ENCODE data around the gene SND1. TPM values are rescaled to one million over a fixed set of nuclear protein-coding genes. Genes with fewer than 3 reads are reported as not detected.

Gene SND1
- total RNA-seq, 4 donors from 2014 or later = 70.8 to 141 (median 85.7) TPM

- Histone ChIP-seq H3K4me1 (peaks cover 0 to 49% (median 22%) of the 10 kb centered on the region in 4 donors), H3K27ac (peak overlapping the region in 3 of 4 donors; percentile 27 to 85 (median 65)), H3K27me3 (no peaks in the 10 kb centered on the region), H3K36me3 (peaks cover 0 to 27% (median 0%) of the 10 kb centered on the region in 3 donors), H3K9me3 (no peaks in the 10 kb centered on the region), H3K4me3 (no peak overlapping the region)
- WGBS, 2 donors = 21 to 23% methylated on average over 3 of the region's 3 CpGs
- TF ChIP-seq EP300 (IDR thresholded peaks at IDR 0.05) (no peak), POLR2A (IDR thresholded peaks at IDR 0.05) (no peak)
- TF ChIP-seq, protein P1, sequence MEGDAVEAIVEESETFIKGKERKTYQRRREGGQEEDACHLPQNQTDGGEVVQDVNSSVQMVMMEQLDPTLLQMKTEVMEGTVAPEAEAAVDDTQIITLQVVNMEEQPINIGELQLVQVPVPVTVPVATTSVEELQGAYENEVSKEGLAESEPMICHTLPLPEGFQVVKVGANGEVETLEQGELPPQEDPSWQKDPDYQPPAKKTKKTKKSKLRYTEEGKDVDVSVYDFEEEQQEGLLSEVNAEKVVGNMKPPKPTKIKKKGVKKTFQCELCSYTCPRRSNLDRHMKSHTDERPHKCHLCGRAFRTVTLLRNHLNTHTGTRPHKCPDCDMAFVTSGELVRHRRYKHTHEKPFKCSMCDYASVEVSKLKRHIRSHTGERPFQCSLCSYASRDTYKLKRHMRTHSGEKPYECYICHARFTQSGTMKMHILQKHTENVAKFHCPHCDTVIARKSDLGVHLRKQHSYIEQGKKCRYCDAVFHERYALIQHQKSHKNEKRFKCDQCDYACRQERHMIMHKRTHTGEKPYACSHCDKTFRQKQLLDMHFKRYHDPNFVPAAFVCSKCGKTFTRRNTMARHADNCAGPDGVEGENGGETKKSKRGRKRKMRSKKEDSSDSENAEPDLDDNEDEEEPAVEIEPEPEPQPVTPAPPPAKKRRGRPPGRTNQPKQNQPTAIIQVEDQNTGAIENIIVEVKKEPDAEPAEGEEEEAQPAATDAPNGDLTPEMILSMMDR (IDR thresholded peaks at IDR 0.05) = no peak
- DNase-seq (ENCODE audit: low spot score in 2 of 2) = peak in 1 of 2 donors; percentile 33
These were observed 343.3 kb downstream of the SND1 start for GRCh38 chr7:127995156-127995880.

GRCh38 chr7:127995881-127996215, 343.9 kb downstream of the SND1 start:
- WGBS, 2 donors = 29 to 31% methylated on average over 3 of the region's 3 CpGs

DNA sequence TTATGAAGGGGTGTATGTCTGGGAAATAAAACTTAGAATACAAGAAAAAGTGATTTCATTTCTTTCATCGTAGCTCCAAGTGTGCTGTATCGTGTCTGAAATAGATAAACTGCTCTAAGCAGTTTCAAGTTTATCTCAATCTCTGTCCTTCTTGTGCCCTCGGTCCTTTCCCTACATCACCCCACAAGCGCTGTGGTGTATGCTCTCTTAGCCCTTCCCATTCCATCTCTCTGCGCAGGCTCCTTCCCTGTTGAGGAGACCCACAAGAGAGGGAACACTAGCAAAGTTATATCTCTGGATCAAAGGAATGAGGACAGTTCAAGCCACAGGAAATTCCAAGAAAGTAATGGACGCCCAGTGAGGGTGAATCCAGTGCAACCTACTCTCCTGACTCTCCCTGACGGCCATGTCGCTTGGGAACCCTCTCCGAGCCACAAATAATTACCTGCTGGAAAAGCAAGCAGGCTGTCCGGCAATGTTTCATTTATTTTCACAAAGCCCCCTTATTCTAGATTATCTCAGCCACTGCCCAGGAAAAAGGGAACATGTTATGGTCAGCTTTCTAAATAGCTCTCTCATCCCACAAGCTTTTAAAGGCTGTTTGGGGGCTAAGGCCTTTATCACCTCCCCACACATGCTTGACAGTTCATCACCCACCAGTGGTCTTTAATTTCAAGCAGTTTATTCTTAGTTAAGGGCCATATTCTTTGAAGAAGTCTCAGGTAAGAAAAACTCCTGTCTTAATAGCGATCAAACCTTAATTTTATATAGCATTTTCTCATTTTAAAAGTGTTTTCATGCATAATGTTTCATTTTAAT, 344.5 kb downstream of the SND1 start:
- no peaks in the 10 kb centered on the region for H3K9me3 ChIP-seq
- H3K4me3 ChIP-seq = no peak overlapping the region
- DNase-seq (ENCODE audit: low spot score in 2 of 2) = no peak
- TF ChIP-seq POLR2A (IDR thresholded peaks at IDR 0.05) (no peak), EP300 (IDR thresholded peaks at IDR 0.05) (no peak)
- TF ChIP-seq, protein P1 (IDR thresholded peaks at IDR 0.05) = no peak
- H3K4me1 ChIP-seq = peaks cover 0 to 61% (median 22%) of the 10 kb centered on the region in 4 donors
- H3K36me3 ChIP-seq = peaks cover 0 to 19% (median 0%) of the 10 kb centered on the region in 3 donors
- H3K27me3 ChIP-seq = no peaks in the 10 kb centered on the region
- WGBS, 2 donors = 68 to 71% methylated on average over 11 of the region's 11 CpGs
- peak overlapping the region in 2 of 4 donors; percentile 65 to 85 for H3K27ac ChIP-seq

More at GRCh38 chr7:127995881-127996215, 343.9 kb downstream of the SND1 start:
- Histone ChIP-seq H3K27me3 (no peaks in the 10 kb centered on the region), H3K9me3 (no peaks in the 10 kb centered on the region), H3K27ac (peak overlapping the region in 3 of 4 donors; percentile 27 to 85 (median 65)), H3K4me1 (peaks cover 0 to 55% (median 22%) of the 10 kb centered on the region in 4 donors), H3K36me3 (peaks cover 0 to 25% (median 0%) of the 10 kb centered on the region in 3 donors), H3K4me3 (no peak overlapping the region)
- TF ChIP-seq POLR2A (IDR thresholded peaks at IDR 0.05) = no peak
- TF ChIP-seq, protein P1 (IDR thresholded peaks at IDR 0.05) = no peak
- no peak for TF ChIP-seq EP300 (IDR thresholded peaks at IDR 0.05)
- DNase-seq (ENCODE audit: low spot score in 2 of 2) = no peak

- Histone ChIP-seq H3K4me3 (no peak overlapping the region), H3K36me3 (peaks cover 0 to 11% (median 0%) of the 10 kb centered on the region in 3 donors), H3K4me1 (peaks cover 0 to 70% (median 22%) of the 10 kb centered on the region in 4 donors), H3K9me3 (no peaks in the 10 kb centered on the region), H3K27me3 (no peaks in the 10 kb centered on the region), H3K27ac (peak overlapping the region in 1 of 4 donors; percentile 85)
- TF ChIP-seq EP300 (IDR thresholded peaks at IDR 0.05) = no peak
- TF ChIP-seq, protein P1 (IDR thresholded peaks at IDR 0.05) = no peak
- WGBS, 2 donors = 82 to 87% methylated on average over 4 of the region's 4 CpGs
- no peak for DNase-seq (ENCODE audit: low spot score in 2 of 2)
These were observed 345.4 kb downstream of the SND1 start for GRCh38 chr7:127997226-127997922.
